ENCODE data around the gene ASF1B.
A peak's percentile ranks its signal among the peaks of the same experiment; 100 is the strongest.

ASF1B gene

DNA sequence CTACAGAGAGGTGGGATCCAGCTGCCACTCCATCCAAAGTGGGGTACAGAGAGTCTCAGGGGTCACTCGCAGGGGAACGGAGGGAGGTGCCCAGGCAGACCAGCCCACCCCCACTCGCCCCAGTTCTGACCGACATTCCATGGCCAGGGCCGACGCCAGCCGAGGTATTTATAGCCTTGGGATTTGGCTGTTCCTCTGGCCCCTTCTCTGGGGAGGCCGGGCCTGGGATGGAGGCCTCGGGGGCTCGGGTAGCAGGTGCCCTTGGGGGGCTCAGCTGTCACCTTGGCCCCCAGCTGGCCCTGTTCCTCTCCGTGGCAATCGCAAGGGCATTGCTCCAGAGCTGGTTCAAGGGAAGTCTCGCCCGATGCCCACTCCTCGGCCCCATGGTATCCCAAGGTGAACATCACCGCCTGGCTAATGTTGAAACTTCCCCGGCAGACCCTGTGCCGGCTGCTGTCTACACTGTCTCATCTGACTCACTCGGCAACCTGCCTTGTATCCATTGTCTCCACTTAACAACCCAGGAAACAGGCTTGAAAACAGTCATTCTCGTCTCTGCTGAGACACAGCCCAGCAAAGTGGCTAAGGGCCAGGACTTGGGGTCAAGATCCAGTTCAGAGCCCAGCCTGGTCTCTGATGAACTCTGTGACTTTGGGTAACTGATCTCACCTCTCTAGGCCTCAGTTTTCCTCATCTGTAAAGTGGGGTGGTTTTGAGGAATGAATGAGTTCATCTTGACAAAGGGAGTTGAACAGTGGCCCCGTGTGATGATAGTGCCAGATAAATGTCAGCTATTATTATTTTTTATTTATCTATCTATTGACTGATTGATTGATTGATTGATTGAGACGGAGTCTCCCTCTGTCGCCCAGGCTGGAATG lies 28.6 kb downstream of the ASF1B start:
- DNase-seq (ENCODE audit: low read depth): no peak

DNA sequence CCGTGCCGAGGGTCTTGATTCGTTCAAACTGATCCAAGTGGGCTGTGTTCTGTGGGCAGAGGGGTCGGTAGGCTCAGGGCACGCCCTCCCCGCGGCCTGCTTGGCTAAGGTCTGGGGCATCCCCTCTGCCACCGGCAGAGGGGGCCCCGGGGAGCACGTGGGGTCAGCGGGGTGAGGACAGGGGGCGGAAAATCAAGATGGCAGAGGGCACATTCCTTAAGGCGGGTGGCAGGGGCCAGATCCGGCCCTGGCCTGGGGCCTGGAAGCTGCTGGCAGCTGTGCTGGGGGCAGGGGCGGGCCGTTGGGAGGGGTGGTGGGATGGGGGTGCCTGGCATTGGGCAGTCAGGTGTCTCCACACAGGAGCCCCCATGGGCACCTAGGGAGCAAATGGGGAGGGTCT lies 29.5 kb downstream of the ASF1B start:
- DNase-seq (ENCODE audit: low read depth): no peak

DNA sequence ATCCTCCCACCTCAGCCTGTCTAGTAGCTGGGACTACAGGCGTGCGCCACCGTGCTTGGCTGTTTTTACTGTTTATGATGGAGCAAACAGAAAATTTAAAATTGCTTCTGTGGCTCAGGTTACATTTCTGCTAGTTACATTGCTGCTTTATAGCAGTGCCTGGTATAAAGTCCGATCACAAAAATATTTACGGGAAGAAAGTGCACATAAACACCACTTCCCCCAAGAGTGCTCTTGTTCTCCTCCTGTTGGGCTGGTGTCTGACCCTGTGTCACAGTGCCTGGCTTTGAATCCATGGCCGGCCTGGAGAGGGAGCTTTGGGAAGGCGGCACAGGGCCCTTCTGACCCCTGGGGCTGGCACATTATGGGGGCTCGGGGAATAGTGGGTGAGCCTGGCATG lies 30.7 kb downstream of the ASF1B start:
- no peak for DNase-seq (ENCODE audit: low read depth)

DNA sequence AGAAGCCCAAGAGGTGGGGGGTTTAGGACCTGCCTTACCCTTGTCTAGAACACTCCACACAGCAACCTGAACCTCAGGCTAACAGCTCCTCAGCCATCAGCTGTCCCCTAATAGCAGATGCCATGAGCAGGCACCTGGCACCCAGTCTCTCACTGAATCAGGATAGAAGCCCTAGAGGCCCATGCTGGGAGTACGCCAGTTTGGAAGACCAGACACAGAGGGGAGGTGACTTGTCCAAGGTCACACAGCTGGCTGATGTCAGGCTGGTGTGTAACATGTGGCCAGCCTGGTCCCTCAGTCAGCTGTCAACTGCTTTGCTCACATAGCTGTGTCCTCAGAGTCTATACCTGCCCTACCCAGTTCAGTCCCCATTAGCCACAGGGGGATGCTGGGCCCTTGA lies 33.1 kb downstream of the ASF1B start:
- DNase-seq (ENCODE audit: low read depth): no peak

DNA sequence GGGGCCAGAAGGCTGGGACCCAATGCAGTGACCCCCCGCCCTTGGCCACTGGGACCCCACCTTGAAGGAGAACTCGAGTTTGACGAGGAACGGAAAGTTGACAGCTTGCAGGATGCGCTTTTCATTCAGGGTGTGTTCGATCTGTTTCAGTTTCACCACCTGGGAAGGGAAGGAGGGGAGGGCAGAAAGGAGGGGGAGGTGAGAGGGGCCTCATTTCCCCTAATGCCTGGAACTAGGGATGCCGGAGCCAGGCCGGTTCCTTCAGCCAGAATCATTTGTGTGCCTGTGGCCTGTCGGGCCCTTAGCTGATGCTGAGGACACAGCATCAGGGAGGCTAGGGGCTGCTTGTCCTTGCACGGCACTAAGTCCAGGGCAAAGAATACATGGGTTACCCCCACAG lies 33.6 kb downstream of the ASF1B start:
- DNase-seq (ENCODE audit: low read depth): no peak

GRCh38 chr19:14102102-14102696 lies 34.2 kb downstream of the ASF1B start:
- DNase-seq (ENCODE audit: low read depth): no peak

GRCh38 chr19:14101003-14101545 lies 35.3 kb downstream of the ASF1B start:
- DNase-seq (ENCODE audit: low read depth): no peak

DNA sequence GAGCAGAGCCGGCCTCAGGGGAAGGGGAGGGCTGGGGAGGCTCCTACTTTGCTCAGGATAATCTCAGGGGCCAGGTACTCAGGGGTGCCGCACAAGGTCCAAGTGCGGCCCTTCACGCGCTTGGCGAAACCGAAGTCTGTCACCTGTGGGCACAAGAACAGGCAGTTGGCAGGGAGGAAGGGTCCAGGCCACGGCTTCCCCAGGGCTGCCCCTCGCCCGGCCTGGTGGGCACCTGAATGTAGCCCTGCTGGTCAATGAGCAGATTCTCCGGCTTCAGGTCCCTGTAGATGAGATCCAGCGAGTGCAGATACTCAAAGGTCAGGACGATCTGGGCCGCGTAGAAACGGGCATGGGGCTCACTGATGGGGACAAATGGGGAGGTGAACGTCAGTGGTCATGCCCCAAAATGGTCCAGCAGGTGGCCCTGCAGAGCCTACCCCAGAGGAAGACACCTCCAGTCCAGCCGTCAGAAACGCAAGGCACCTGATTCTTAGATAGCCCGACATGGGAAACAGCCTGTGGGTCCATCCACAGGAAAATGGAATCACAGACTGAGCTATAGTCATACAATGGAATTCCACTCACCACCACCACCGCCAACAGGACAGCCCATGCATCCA lies 38.7 kb downstream of the ASF1B start:
- no peak for DNase-seq (ENCODE audit: low read depth)

- no peak for DNase-seq (ENCODE audit: low read depth)
Measured at GRCh38 chr19:14096272-14096992, 40.0 kb downstream of the ASF1B start.

DNA sequence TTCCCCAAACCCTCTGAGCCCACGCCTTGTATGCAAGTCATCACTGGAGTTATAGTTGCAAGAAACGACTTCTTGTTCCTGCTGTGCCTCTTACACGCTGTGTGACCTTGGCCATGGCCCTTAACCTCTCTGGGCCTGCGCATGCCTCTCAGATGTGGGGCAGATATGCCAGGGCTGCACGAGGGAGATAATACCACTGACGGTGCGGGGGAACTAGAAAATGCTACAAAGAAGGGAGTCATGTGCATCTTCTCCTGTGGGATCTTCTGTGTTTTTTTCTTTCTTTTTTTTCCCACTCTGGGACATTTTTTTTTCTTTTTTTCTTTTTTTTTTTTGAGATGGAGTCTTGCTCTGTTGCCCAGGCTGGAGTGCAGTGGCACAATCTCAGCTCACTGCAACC lies 41.5 kb downstream of the ASF1B start:
- no peak for DNase-seq (ENCODE audit: low read depth)

DNA sequence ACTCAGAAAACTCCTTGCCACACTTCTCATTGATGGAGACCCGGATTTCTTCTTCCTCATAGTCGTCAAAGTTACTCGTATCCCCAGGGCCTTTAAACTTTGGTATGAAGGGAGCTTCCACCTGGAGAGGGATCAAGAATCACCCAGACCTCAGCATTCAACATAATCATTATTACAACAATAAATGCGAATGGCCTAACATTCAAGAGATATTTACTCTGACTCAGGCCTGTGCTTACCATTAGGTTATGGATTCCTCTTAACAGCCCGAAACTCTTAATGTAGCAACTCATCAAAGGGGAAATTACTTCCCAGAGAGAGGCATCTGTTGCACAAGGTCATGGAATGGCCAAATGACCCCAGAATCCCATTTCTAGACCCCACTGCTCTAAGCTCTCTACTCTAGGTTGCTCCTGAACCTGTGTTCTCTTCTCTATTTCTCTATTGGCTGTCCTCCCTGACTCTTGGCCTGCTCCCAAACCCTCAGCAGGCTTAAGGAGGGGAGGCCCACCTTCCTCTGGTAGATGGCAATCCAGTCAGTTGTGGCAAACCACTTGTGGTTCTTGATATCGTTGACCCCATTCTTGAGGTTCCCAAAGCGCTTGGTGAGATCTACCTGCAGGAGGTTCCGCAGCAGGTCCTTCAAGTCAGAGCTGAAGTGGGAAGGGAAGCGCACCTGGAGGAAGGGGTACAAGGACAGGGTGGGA lies 43.1 kb downstream of the ASF1B start:
- DNase-seq (ENCODE audit: low read depth): no peak

DNA sequence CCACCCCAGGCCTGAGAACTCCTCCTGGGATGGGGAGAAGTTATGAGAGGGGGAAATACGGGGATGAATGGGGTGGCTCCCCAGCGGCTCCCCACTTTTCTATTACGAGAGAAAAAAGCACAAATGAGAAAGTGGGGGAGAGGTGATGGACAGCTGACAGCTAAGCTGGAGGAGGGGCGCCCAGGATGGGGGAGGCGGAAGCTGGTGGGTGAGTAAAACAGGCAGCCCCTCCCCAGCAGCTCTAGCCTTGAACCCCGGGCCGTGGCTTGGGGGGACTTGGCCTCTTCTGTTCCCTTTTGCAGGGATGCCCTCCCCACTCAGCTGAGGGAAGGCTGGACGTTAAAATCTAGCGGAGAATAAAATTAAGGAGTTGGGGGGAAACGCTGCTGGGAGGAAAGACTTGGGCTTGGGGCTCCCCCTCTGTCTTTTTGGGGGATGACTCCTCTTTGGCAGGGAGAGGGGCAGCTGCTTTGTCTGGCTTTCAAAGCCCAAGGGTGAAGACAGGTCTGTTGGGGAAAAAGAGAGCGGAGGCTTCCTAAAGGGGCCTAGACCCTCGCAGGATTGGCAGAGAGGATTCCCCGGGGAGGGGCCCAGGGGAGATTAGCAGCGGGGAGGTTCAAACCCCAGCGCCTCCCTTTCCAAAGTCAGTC lies 44.5 kb downstream of the ASF1B start:
- no peak for DNase-seq (ENCODE audit: low read depth)

- peak; percentile 39 for DNase-seq (ENCODE audit: low read depth)
Measured at GRCh38 chr19:14091081-14091812, 45.1 kb downstream of the ASF1B start.

- DNase-seq (ENCODE audit: low read depth): peak; percentile 77
Measured at GRCh38 chr19:14090509-14091080, 45.8 kb downstream of the ASF1B start, which contains the start of gene SAMD1. Gene SAMD1 (minus strand): TSS chr19:14090751.

DNA sequence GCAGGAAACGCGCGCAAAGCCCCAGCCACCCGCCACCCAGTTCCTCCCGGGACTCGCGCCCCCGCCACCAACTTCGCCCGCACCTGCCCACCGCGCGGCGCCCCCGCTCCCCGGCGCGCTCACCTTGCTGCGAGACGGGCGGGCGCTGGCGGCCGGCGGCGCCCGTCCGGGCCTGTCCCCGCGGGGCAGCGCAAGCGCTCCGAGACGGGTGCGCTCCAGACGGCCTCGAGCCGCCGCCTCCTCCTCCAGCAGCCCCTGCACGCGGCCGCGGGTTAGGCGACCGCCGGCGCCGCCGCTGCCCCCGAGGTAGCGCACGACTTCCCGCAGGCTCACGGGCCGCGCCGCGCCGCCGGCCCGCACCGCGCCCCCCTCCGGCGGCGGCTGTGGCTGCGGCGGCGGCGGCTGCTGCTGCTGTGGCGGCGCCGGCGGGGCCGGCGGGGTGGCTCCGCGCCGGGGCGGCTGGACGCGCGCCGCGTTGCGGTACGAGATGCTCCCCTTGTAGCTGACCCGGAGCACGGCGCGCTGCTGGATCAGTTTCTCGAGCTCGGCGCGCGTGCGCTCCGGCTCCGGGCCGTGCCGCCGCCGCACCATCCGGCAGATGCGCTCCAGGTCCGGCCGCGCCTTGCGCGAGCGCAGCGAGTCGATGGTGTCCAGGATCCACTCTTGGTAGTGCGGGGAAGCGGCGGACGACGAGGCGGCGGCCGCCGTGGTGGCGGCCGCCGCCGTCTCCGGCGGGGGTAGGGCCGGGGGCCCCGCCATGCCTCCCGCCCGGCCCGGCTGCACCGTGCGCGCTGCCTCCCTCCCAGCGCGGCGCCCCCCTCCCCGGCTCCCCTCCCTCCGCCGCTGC lies 46.5 kb downstream of the ASF1B start:
- DNase-seq (ENCODE audit: low read depth): peak; percentile 30

GRCh38 chr19:14089412-14089661 lies 47.1 kb downstream of the ASF1B start:
- DNase-seq (ENCODE audit: low read depth): no peak

- DNase-seq (ENCODE audit: low read depth): no peak
Measured at GRCh38 chr19:14088634-14089411, 47.6 kb downstream of the ASF1B start.

DNA sequence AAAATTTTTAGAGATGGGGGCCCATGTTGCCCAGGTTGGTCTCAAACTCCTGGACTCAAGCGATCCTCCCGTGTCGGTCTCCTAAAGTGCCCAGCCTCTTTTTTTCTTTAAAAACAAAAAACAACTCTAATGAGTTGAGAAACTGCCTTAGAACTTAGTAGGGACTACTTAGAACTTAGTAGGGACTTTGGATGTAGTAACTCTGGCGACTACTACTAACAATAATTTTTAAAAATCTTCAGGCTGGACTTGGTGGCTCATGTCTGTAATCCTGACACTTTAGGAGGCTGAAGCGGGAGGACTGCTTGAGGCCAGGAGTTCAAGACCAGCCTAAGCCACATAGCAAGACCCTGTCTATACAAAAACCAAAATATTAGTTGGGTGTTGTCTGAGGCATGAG lies 50.3 kb downstream of the ASF1B start:
- no peak for DNase-seq (ENCODE audit: low read depth)
